SK-N-SH treated with all-trans-retinoic acid at 6 μM for 48 hours (cell line): ENCODE results near the gene OR51B4.

ENCODE experiments used
- BACH2 ChIP-seq: fragments of 250-450 bp; sonication (Bioruptor Pico); IDR thresholded peaks from 2 replicates; pipeline ENCODE4 v1.9.0; 2021; ENCODE audit warnings: mild to moderate bottlenecking, borderline replicate concordance
- CSDC2 ChIP-seq: fragments of 250-450 bp; sonication (Bioruptor Pico); IDR thresholded peaks from 2 replicates; pipeline ENCODE4 v1.5.0; 2020; ENCODE audit warnings: mild to moderate bottlenecking, moderate library complexity
- ESRRG ChIP-seq: fragments of 250-450 bp; sonication (Bioruptor Pico); IDR thresholded peaks from 2 replicates; pipeline ENCODE4 v1.6.1; 2021; ENCODE audit warnings: mild to moderate bottlenecking
- GLIS3 ChIP-seq: fragments of 250-450 bp; sonication (Bioruptor Pico); IDR thresholded peaks from 2 replicates; pipeline ENCODE4 v1.5.0; 2020; ENCODE audit warnings: mild to moderate bottlenecking, moderate library complexity
- ISL1 ChIP-seq: fragments of 250-450 bp; sonication (Bioruptor Pico); IDR thresholded peaks from 2 replicates; pipeline ENCODE4 v2.1.2; 2022; ENCODE audit warnings: mild to moderate bottlenecking, moderate library complexity
- PATZ1 ChIP-seq: fragments of 250-450 bp; sonication (Bioruptor Pico); IDR thresholded peaks from 2 replicates; pipeline ENCODE4 v1.8.0; 2020; ENCODE audit warnings: mild to moderate bottlenecking, moderate library complexity, borderline replicate concordance
- RARB ChIP-seq: fragments of 250-450 bp; sonication (Bioruptor Pico); IDR thresholded peaks from 2 replicates; pipeline ENCODE4 v1.8.0; 2021; ENCODE audit warnings: mild to moderate bottlenecking, moderate library complexity
- SNAI2 ChIP-seq: fragments of 250-450 bp; sonication (Bioruptor Pico); IDR thresholded peaks from 2 replicates; pipeline ENCODE4 v1.5.0; 2020; ENCODE audit warnings: mild to moderate bottlenecking, moderate library complexity
- TCF4 ChIP-seq: fragments of 250-450 bp; sonication (Bioruptor Pico); IDR thresholded peaks from 2 replicates; pipeline ENCODE4 v1.8.0; 2021; ENCODE audit warnings: mild to moderate bottlenecking, moderate library complexity, borderline replicate concordance
- TSHZ2 ChIP-seq: fragments of 250-450 bp; sonication (Bioruptor Pico); IDR thresholded peaks from 2 replicates; pipeline ENCODE4 v1.5.0; 2020; ENCODE audit warnings: mild to moderate bottlenecking, moderate library complexity
- ZFP3 ChIP-seq: fragments of 250-450 bp; sonication (Bioruptor Pico); IDR thresholded peaks from 2 replicates; pipeline ENCODE4 v1.5.0; 2020; ENCODE audit warnings: mild to moderate bottlenecking, moderate library complexity
- ZFP30 ChIP-seq: fragments of 450-650 bp; formaldehyde crosslinking; IDR thresholded peaks from 2 replicates; pipeline ENCODE4 v1.5.0; 2022; ENCODE audit warnings: mild to moderate bottlenecking, moderate library complexity
- ZNF70 ChIP-seq: fragments of 450-650 bp; formaldehyde crosslinking; IDR thresholded peaks from 2 replicates; pipeline ENCODE4 v1.5.0; 2020; ENCODE audit warnings: mild to moderate bottlenecking, moderate library complexity
- ZNF8 ChIP-seq: fragments of 450-650 bp; formaldehyde crosslinking; IDR thresholded peaks from 2 replicates; pipeline ENCODE4 v1.5.0; 2020; ENCODE audit warnings: mild to moderate bottlenecking, moderate library complexity

DNA sequence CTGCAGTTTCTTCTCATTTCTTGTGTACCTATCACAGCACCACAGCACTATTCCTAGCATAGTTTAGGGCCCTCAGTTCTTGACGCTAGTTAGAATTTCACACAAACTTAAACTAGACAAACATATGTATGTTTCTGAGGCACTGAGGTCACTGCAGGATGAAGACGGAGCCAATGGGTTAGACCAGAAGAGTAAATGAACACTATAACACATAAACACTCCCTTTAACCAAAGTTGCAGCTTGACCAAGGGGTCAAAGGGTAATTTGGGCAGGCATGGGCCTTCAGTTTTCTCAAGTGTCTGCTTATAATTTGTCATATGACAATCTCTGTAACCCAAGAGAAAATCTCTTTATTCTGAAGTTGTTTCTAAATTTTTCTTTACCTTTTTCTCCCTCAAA lies 19.1 kb downstream of the OR51B4 start:
- no peak for TF ChIP-seq ZNF70 (CRISPR knock-in tag)
- no peak for TF ChIP-seq PATZ1 (CRISPR knock-in tag)
- no peak for TF ChIP-seq CSDC2 (CRISPR knock-in tag)
- TF ChIP-seq ZFP30 (CRISPR knock-in tag) = no peak
- no peak for TF ChIP-seq ESRRG (CRISPR knock-in tag)
- no peak for TF ChIP-seq GLIS3
- TF ChIP-seq BACH2 = no peak
- TF ChIP-seq TCF4 (CRISPR knock-in tag) = no peak
- TF ChIP-seq ZNF8 (CRISPR knock-in tag) = no peak
- no peak for TF ChIP-seq TSHZ2
- TF ChIP-seq ZFP3 = no peak
- TF ChIP-seq SNAI2 = no peak
- no peak for TF ChIP-seq RARB (CRISPR knock-in tag)
- no peak for TF ChIP-seq ISL1 (CRISPR knock-in tag)
